Activated gamma-delta T cell (primary cell): Measurements from ENCODE around the gene RRAGB.
"Not testable (repeated sequence)": the region's sequence is repeated elsewhere in the genome, so short reads cannot be mapped to it uniquely, and the experiment has no call there.

ENCODE experiments used
- DNase-seq: peaks from one replicate; lab custom pipeline; 2025; lab: John Stamatoyannopoulos, UW

RRAGB gene

GRCh38 chrX:55774419-55774818, 56.9 kb downstream of the RRAGB start:
- not testable (repeated sequence) for DNase-seq

DNA sequence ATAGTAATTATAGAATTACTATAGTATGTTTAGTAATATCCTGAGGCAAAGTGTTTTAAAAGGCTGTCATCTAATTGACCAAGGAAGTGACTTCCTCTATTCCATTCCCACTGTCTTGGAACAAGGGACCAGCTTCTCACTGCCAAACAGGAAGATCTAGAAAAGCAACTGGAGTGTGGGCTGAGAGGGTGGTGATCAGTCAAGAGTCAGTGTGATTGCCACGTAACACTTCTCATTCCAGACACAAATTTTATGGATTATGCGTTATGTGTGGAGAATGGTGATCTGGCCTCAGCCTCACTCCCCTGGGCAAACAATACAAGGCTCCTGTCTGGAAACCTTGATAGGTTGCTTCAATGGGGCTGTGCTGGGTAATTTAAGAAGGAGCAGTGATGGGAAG, 60.0 kb downstream of the RRAGB start:
- DNase-seq = no peak

DNA sequence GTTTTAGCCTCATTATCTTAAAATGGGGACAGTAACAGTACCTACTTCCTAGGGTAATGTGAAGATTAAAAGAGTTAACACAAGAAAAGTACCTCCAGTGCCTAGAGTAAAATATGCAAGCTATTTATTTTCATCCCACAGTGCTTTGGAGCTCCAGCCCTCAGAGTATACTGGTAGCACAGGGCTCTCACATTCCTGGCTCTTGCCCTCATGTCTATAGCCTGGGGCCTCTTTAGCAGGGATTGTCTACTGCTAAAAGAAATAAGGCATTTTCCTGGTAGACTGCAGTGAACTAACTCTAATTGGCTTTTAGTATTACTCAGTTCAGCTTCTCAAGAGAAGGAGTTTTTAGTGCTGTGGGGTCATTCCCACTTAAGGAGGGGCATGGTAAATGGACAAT, 60.8 kb downstream of the RRAGB start:
- no peak for DNase-seq

GRCh38 chrX:55783723-55784122, 66.2 kb downstream of the RRAGB start:
- DNase-seq = no peak

DNA sequence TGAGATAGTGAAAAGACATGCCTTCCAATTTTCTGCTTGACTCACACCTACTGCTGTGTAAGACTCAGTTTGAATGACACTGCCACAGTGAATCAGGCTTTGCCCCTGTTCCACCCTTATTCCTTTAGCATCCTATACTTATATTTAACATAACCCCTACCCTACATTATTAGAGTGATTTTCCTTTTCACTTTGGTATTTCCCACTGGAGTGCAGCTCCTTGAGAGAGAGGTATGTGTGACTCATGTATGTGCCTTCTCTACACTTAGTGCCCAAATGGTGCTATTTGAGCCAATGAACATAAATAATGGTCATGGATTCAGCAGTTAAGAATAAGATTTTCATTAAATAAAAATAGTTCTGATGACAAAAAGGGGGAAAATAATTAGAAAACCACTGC, 69.5 kb downstream of the RRAGB start:
- DNase-seq = no peak

- DNase-seq = no peak
Measured at GRCh38 chrX:55787727-55788126, 70.2 kb downstream of the RRAGB start.

DNA sequence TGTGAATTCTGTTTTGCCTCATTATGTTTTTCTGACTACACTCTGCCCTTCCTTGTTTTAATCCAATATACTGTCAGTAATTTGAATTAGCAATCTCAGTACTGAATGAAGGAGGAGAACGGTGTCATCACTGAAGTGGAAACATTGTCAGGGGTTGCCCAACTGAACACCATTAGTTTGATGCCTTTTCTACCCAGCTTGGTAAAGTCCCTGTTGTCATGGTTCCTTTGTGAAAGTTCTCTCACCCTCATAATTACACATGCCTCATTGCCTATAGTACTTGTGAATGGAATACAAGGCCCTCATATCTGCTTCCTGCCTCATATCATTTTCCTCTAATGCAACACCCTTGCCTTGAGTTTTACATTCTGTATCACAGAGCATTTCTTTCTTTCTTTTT, 76.9 kb downstream of the RRAGB start:
- no peak for DNase-seq

- DNase-seq = no peak
Measured at GRCh38 chrX:55796496-55796895, 78.9 kb downstream of the RRAGB start.

DNA sequence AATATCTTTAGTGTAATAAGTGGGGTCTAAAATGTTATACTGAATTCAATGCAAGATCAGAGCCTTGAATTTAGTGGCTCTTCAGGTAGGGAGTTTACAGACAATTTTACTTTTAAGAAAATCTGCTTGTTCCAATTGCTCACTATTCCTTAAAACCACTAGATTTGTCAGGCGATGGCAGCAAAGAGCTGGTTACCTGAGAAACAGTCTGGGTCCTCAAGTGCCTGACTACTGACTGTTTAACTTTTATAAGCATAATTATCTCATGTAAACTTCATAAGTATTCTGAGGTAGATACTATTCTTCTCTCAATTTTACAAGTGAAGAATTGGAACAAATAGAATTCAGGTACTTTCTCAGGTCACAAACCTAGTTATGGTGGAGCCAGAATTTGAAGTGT, 84.3 kb downstream of the RRAGB start:
- no peak for DNase-seq
